Measurements from ENCODE around the gene KLRC3.
"Not testable (repeated sequence)": the region's sequence is repeated elsewhere in the genome, so short reads cannot be mapped to it uniquely, and the experiment has no call there.

DNA sequence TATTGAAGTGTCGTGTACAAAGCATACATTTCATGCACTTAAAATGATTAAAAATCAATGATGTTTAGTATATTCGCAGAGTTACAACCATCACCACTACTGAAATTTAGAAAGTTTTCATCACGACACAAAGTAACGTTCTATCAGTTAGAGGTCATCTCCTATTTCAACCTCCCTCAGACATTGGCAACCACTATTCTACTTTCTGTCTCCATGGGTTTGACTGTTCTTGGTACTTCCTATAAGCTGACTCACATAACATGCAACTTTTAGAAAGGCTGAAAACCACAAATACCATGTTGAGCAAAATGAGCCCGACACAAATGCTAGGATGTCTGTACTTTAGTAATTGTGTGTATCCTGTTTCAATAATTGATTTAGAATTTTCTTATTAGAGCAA, 25.7 kb upstream of the KLRC3 start:
- not testable (repeated sequence) for TF ChIP-seq EZH2 (IDR thresholded peaks at IDR 0.05); POLR2AphosphoS5 (IDR thresholded peaks at IDR 0.05; ENCODE audit: borderline replicate concordance, low read depth, low read length)

All from SK-N-MC (cell line).